Activated naive CD4-positive, alpha-beta T cell treated with anti-CD3 and anti-CD28 coated beads, Interleukin-2, amount 10 ng/mL, durations not matched to agents 5 hours and 36 hours (primary cell): ENCODE data around the gene SVIL. TPM values are rescaled to one million over a fixed set of nuclear protein-coding genes. Genes with fewer than 3 reads are reported as not detected.

Experiments
- microRNA-seq: library from miRNA; unstranded; fragments of <30 nt; microRNA quantifications from one replicate; pipeline ENCODE4 v1.2.0, GENCODE V29; 2022; ENCODE audit warnings: borderline microRNAs expressed, borderline replicate concordance
- total RNA-seq, 2 experiments: library from RNA; stranded (reverse); gene quantifications; one replicate each; pipeline ENCODE4 v1.2.3, GENCODE V29; 2021

The SVIL gene
- total RNA-seq, result 10 to 100 TPM; 21.9 to 24.1 TPM

GRCh38 chr10:29634764-29635625, at the start of gene SVIL:
TSS of gene SVIL (minus strand) at chr10:29634971. CDS start at chr10:29555058, 79,913 bp downstream.

Small RNA genes within 50 kb of the gene (microRNA-seq; reads per million reads assigned to microRNA genes)
- not detected for gene MIR604
- gene MIR938, result not detected
